Measurements from ENCODE around the gene SGTA. TPM values are rescaled to one million over a fixed set of nuclear protein-coding genes. Genes with fewer than 3 reads are reported as not detected.

The SGTA gene
- total RNA-seq, 3 donors from 2014 or later (not counting 1 experiment from before 2014, with no cell fraction given), result 35.2 to 38.1 (median 36.2) TPM

- no peaks in the 10 kb centered on the region for H3K36me3 Mint-ChIP-seq
- Histone ChIP-seq H3K36me3 (ENCODE audit: control insufficient read depth, insufficient read depth, low read length) (peaks cover 45% of the 10 kb centered on the region), H3K9me3 (ENCODE audit: control insufficient read depth, insufficient read depth, low read length) (no peaks in the 10 kb centered on the region), H3K4me3 (ENCODE audit: low read length) (no peak overlapping the region), H3K4me1 (ENCODE audit: control insufficient read depth, insufficient read depth, low read length) (no peaks in the 10 kb centered on the region), H3K27ac (ENCODE audit: low read length) (no peak overlapping the region), H3K27me3 (ENCODE audit: control insufficient read depth, insufficient read depth, low read length) (no peaks in the 10 kb centered on the region)
- no peak overlapping the region for H3K27ac Mint-ChIP-seq
- H3K4me1 Mint-ChIP-seq, result peaks cover 0 to 4% of the 10 kb centered on the region in 2 donors
- ATAC-seq, result no peak
- no peak for TF ChIP-seq CTCF (IDR thresholded peaks at IDR 0.05)
- no peaks in the 10 kb centered on the region for H3K9me3 Mint-ChIP-seq
- DNase-seq, result no peak
- intact Hi-C loops (cut with micrococcal nuclease), result no loop called here
- H3K27me3 Mint-ChIP-seq (ENCODE audit: low read depth in 2 of 2), result no peaks in the 10 kb centered on the region
- H3K4me3 Mint-ChIP-seq, result no peak overlapping the region
- WGBS (ENCODE audit: insufficient coverage), result 95% methylated on average over 43 of the region's 43 CpGs
Observed at GRCh38 chr19:2761876-2762782, 20.9 kb downstream of the SGTA start.

- no peaks in the 10 kb centered on the region for H3K27me3 Mint-ChIP-seq (ENCODE audit: low read depth in 2 of 2)
- peaks cover 45% of the 10 kb centered on the region for H3K36me3 ChIP-seq (ENCODE audit: control insufficient read depth, insufficient read depth, low read length)
- H3K4me1 Mint-ChIP-seq, result peaks cover 0 to 4% of the 10 kb centered on the region in 2 donors
- no peaks in the 10 kb centered on the region for H3K4me1 ChIP-seq (ENCODE audit: control insufficient read depth, insufficient read depth, low read length)
- no peak overlapping the region for H3K27ac Mint-ChIP-seq
- intact Hi-C loops (cut with micrococcal nuclease), result no loop called here
- no peaks in the 10 kb centered on the region for H3K9me3 ChIP-seq (ENCODE audit: control insufficient read depth, insufficient read depth, low read length)
- TF ChIP-seq CTCF (IDR thresholded peaks at IDR 0.05), result no peak
- DNase-seq, result no peak
- no peak overlapping the region for H3K27ac ChIP-seq (ENCODE audit: low read length)
- H3K36me3 Mint-ChIP-seq, result no peaks in the 10 kb centered on the region
- no peaks in the 10 kb centered on the region for H3K9me3 Mint-ChIP-seq
- no peak overlapping the region for H3K4me3 Mint-ChIP-seq
- WGBS (ENCODE audit: insufficient coverage), result 97% methylated on average over 16 of the region's 16 CpGs
- no peak overlapping the region for H3K4me3 ChIP-seq (ENCODE audit: low read length)
- H3K27me3 ChIP-seq (ENCODE audit: control insufficient read depth, insufficient read depth, low read length), result no peaks in the 10 kb centered on the region
- ATAC-seq, result no peak
Observed at GRCh38 chr19:2761309-2761677, 21.8 kb downstream of the SGTA start.

GRCh38 chr19:2759965-2760364 lies 23.1 kb downstream of the SGTA start:
- Mint-ChIP-seq H3K4me3 (no peak overlapping the region), H3K27me3 (ENCODE audit: low read depth in 2 of 2) (no peaks in the 10 kb centered on the region), H3K36me3 (no peaks in the 10 kb centered on the region), H3K9me3 (no peaks in the 10 kb centered on the region), H3K27ac (no peak overlapping the region), H3K4me1 (peaks cover 0 to under 1% of the 10 kb centered on the region in 2 donors)
- 98% methylated on average over 7 of the region's 7 CpGs for WGBS (ENCODE audit: insufficient coverage)
- ATAC-seq (no peak), DNase-seq (no peak)
- no peak overlapping the region for H3K27ac ChIP-seq (ENCODE audit: low read length)
- intact Hi-C loops (cut with micrococcal nuclease), result no loop called here
- no peak overlapping the region for H3K4me3 ChIP-seq (ENCODE audit: low read length)
- no peaks in the 10 kb centered on the region for H3K9me3 ChIP-seq (ENCODE audit: control insufficient read depth, insufficient read depth, low read length)
- no peaks in the 10 kb centered on the region for H3K4me1 ChIP-seq (ENCODE audit: control insufficient read depth, insufficient read depth, low read length)
- TF ChIP-seq CTCF (IDR thresholded peaks at IDR 0.05), result no peak
- no peaks in the 10 kb centered on the region for H3K27me3 ChIP-seq (ENCODE audit: control insufficient read depth, insufficient read depth, low read length)
- peaks cover 48% of the 10 kb centered on the region for H3K36me3 ChIP-seq (ENCODE audit: control insufficient read depth, insufficient read depth, low read length)

All from natural killer cell (primary cell).